Measurements from ENCODE around the gene GRIK4.

The GRIK4 gene

GRCh38 chr11:120918257-120918656 lies 406.7 kb downstream of the GRIK4 start:
- no peaks in the 10 kb centered on the region for H3K9me3 ChIP-seq (ENCODE audit: low read length)
- no peaks in the 10 kb centered on the region for H3K36me3 ChIP-seq (ENCODE audit: insufficient read depth, low read length)
- H3K27me3 ChIP-seq (ENCODE audit: insufficient read depth, low read length): no peaks in the 10 kb centered on the region
- no peak overlapping the region for H3K4me3 ChIP-seq (ENCODE audit: low read length)
- H3K4me1 ChIP-seq (ENCODE audit: insufficient read depth, low read length): peaks cover 6% of the 10 kb centered on the region
- H2AFZ ChIP-seq (ENCODE audit: low read depth, low read length): no peak overlapping the region

GRCh38 chr11:120919045-120919444 lies 407.5 kb downstream of the GRIK4 start:
- Histone ChIP-seq H3K9me3 (ENCODE audit: low read length) (no peaks in the 10 kb centered on the region), H2AFZ (ENCODE audit: low read depth, low read length) (no peak overlapping the region), H3K4me3 (ENCODE audit: low read length) (no peak overlapping the region), H3K4me1 (ENCODE audit: insufficient read depth, low read length) (peaks cover 6% of the 10 kb centered on the region), H3K27me3 (ENCODE audit: insufficient read depth, low read length) (no peaks in the 10 kb centered on the region), H3K36me3 (ENCODE audit: insufficient read depth, low read length) (no peaks in the 10 kb centered on the region)

- no peak overlapping the region for H2AFZ ChIP-seq (ENCODE audit: low read depth, low read length)
- no peaks in the 10 kb centered on the region for H3K27me3 ChIP-seq (ENCODE audit: insufficient read depth, low read length)
- no peaks in the 10 kb centered on the region for H3K36me3 ChIP-seq (ENCODE audit: insufficient read depth, low read length)
- H3K4me1 ChIP-seq (ENCODE audit: insufficient read depth, low read length): peaks cover 6% of the 10 kb centered on the region
- no peak overlapping the region for H3K4me3 ChIP-seq (ENCODE audit: low read length)
- no peaks in the 10 kb centered on the region for H3K9me3 ChIP-seq (ENCODE audit: low read length)
Measured at GRCh38 chr11:120919566-120919965, 408.0 kb downstream of the GRIK4 start.

- Histone ChIP-seq H3K36me3 (ENCODE audit: insufficient read depth, low read length) (no peaks in the 10 kb centered on the region), H3K9me3 (ENCODE audit: low read length) (no peaks in the 10 kb centered on the region), H3K4me3 (ENCODE audit: low read length) (no peak overlapping the region), H3K27me3 (ENCODE audit: insufficient read depth, low read length) (no peaks in the 10 kb centered on the region), H3K4me1 (ENCODE audit: insufficient read depth, low read length) (peaks cover 15% of the 10 kb centered on the region), H2AFZ (ENCODE audit: low read depth, low read length) (no peak overlapping the region)
Measured at GRCh38 chr11:120923866-120924508, 412.4 kb downstream of the GRIK4 start.

GRCh38 chr11:120925944-120926343 lies 414.4 kb downstream of the GRIK4 start:
- H3K36me3 ChIP-seq (ENCODE audit: insufficient read depth, low read length): no peaks in the 10 kb centered on the region
- peaks cover 9% of the 10 kb centered on the region for H3K4me1 ChIP-seq (ENCODE audit: insufficient read depth, low read length)
- no peak overlapping the region for H2AFZ ChIP-seq (ENCODE audit: low read depth, low read length)
- H3K9me3 ChIP-seq (ENCODE audit: low read length): no peaks in the 10 kb centered on the region
- no peak overlapping the region for H3K4me3 ChIP-seq (ENCODE audit: low read length)
- H3K27me3 ChIP-seq (ENCODE audit: insufficient read depth, low read length): no peaks in the 10 kb centered on the region

- Histone ChIP-seq H3K4me1 (ENCODE audit: insufficient read depth, low read length) (peaks cover 13% of the 10 kb centered on the region), H3K9me3 (ENCODE audit: low read length) (no peaks in the 10 kb centered on the region), H3K4me3 (ENCODE audit: low read length) (no peak overlapping the region), H2AFZ (ENCODE audit: low read depth, low read length) (no peak overlapping the region), H3K36me3 (ENCODE audit: insufficient read depth, low read length) (no peaks in the 10 kb centered on the region), H3K27me3 (ENCODE audit: insufficient read depth, low read length) (no peaks in the 10 kb centered on the region)
Measured at GRCh38 chr11:120928627-120929026, 417.1 kb downstream of the GRIK4 start.

GRCh38 chr11:120929090-120929489 lies 417.5 kb downstream of the GRIK4 start:
- H3K4me3 ChIP-seq (ENCODE audit: low read length): no peak overlapping the region
- H3K27me3 ChIP-seq (ENCODE audit: insufficient read depth, low read length): no peaks in the 10 kb centered on the region
- H3K9me3 ChIP-seq (ENCODE audit: low read length): no peaks in the 10 kb centered on the region
- no peak overlapping the region for H2AFZ ChIP-seq (ENCODE audit: low read depth, low read length)
- H3K36me3 ChIP-seq (ENCODE audit: insufficient read depth, low read length): no peaks in the 10 kb centered on the region
- peaks cover 13% of the 10 kb centered on the region for H3K4me1 ChIP-seq (ENCODE audit: insufficient read depth, low read length)

- H3K27me3 ChIP-seq (ENCODE audit: insufficient read depth, low read length): no peaks in the 10 kb centered on the region
- H3K9me3 ChIP-seq (ENCODE audit: low read length): no peaks in the 10 kb centered on the region
- peaks cover 13% of the 10 kb centered on the region for H3K4me1 ChIP-seq (ENCODE audit: insufficient read depth, low read length)
- no peaks in the 10 kb centered on the region for H3K36me3 ChIP-seq (ENCODE audit: insufficient read depth, low read length)
- H2AFZ ChIP-seq (ENCODE audit: low read depth, low read length): no peak overlapping the region
- H3K4me3 ChIP-seq (ENCODE audit: low read length): no peak overlapping the region
Measured at GRCh38 chr11:120929664-120930154, 418.2 kb downstream of the GRIK4 start.

GRCh38 chr11:120931057-120931779 lies 419.7 kb downstream of the GRIK4 start:
- Histone ChIP-seq H3K27me3 (ENCODE audit: insufficient read depth, low read length) (no peaks in the 10 kb centered on the region), H3K4me1 (ENCODE audit: insufficient read depth, low read length) (peaks cover 13% of the 10 kb centered on the region), H3K4me3 (ENCODE audit: low read length) (no peak overlapping the region), H3K36me3 (ENCODE audit: insufficient read depth, low read length) (no peaks in the 10 kb centered on the region), H3K9me3 (ENCODE audit: low read length) (no peaks in the 10 kb centered on the region), H2AFZ (ENCODE audit: low read depth, low read length) (no peak overlapping the region)

- Histone ChIP-seq H3K4me1 (ENCODE audit: insufficient read depth, low read length) (peaks cover 13% of the 10 kb centered on the region), H3K4me3 (ENCODE audit: low read length) (no peak overlapping the region), H3K27me3 (ENCODE audit: insufficient read depth, low read length) (no peaks in the 10 kb centered on the region), H3K36me3 (ENCODE audit: insufficient read depth, low read length) (no peaks in the 10 kb centered on the region), H2AFZ (ENCODE audit: low read depth, low read length) (no peak overlapping the region), H3K9me3 (ENCODE audit: low read length) (no peaks in the 10 kb centered on the region)
Measured at GRCh38 chr11:120932305-120932915, 420.9 kb downstream of the GRIK4 start.

- Histone ChIP-seq H3K9me3 (ENCODE audit: low read length) (no peaks in the 10 kb centered on the region), H3K36me3 (ENCODE audit: insufficient read depth, low read length) (no peaks in the 10 kb centered on the region), H3K4me3 (ENCODE audit: low read length) (no peak overlapping the region), H3K27me3 (ENCODE audit: insufficient read depth, low read length) (no peaks in the 10 kb centered on the region), H3K4me1 (ENCODE audit: insufficient read depth, low read length) (peaks cover 3% of the 10 kb centered on the region), H2AFZ (ENCODE audit: low read depth, low read length) (no peak overlapping the region)
Measured at GRCh38 chr11:120936356-120936755, 424.8 kb downstream of the GRIK4 start.

- H2AFZ ChIP-seq (ENCODE audit: low read depth, low read length): no peak overlapping the region
- H3K9me3 ChIP-seq (ENCODE audit: low read length): no peaks in the 10 kb centered on the region
- H3K27me3 ChIP-seq (ENCODE audit: insufficient read depth, low read length): no peaks in the 10 kb centered on the region
- no peak overlapping the region for H3K4me3 ChIP-seq (ENCODE audit: low read length)
- no peaks in the 10 kb centered on the region for H3K36me3 ChIP-seq (ENCODE audit: insufficient read depth, low read length)
- H3K4me1 ChIP-seq (ENCODE audit: insufficient read depth, low read length): peaks cover 3% of the 10 kb centered on the region
Measured at GRCh38 chr11:120937501-120937900, 426.0 kb downstream of the GRIK4 start.

GRCh38 chr11:120938260-120938659 lies 426.7 kb downstream of the GRIK4 start:
- Histone ChIP-seq H3K36me3 (ENCODE audit: insufficient read depth, low read length) (no peaks in the 10 kb centered on the region), H2AFZ (ENCODE audit: low read depth, low read length) (no peak overlapping the region), H3K9me3 (ENCODE audit: low read length) (no peaks in the 10 kb centered on the region), H3K27me3 (ENCODE audit: insufficient read depth, low read length) (no peaks in the 10 kb centered on the region), H3K4me1 (ENCODE audit: insufficient read depth, low read length) (no peaks in the 10 kb centered on the region), H3K4me3 (ENCODE audit: low read length) (no peak overlapping the region)
